ENCODE measurements around the gene ESYT3. TPM values are rescaled to one million over a fixed set of nuclear protein-coding genes. Genes with fewer than 3 reads are reported as not detected.
"Not testable (repeated sequence)": the region's sequence is repeated elsewhere in the genome, so short reads cannot be mapped to it uniquely, and the experiment has no call there.

Gene ESYT3
- total RNA-seq, 1 donor from 2014 or later = 2.2 TPM

DNA sequence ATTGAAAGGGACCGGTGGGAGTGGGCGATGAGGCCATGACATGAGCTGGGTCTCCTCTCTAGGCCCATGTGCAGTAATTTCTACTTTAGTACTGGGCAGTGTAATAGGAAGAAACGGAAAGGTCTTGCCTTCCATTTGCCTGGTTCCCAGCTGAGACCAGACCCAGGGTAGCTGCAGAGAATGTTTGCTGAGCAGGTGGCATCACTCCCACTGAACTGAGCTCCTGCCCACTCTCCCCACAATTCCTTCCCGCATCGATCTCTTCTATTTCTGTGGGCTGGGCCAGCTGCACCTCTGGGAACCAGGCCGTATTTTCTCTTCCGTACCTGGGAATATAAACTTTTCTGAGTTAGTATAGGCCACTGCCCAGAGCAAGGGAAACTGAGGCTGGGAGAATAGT, 15.8 kb downstream of the ESYT3 start:
- DNase-seq (ENCODE audit: low read depth) = no peak
- H3K4me3 ChIP-seq (ENCODE audit: low read depth, low read length) = no peak overlapping the region
- TF ChIP-seq, protein P1, sequence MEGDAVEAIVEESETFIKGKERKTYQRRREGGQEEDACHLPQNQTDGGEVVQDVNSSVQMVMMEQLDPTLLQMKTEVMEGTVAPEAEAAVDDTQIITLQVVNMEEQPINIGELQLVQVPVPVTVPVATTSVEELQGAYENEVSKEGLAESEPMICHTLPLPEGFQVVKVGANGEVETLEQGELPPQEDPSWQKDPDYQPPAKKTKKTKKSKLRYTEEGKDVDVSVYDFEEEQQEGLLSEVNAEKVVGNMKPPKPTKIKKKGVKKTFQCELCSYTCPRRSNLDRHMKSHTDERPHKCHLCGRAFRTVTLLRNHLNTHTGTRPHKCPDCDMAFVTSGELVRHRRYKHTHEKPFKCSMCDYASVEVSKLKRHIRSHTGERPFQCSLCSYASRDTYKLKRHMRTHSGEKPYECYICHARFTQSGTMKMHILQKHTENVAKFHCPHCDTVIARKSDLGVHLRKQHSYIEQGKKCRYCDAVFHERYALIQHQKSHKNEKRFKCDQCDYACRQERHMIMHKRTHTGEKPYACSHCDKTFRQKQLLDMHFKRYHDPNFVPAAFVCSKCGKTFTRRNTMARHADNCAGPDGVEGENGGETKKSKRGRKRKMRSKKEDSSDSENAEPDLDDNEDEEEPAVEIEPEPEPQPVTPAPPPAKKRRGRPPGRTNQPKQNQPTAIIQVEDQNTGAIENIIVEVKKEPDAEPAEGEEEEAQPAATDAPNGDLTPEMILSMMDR (conservative IDR thresholded peaks at IDR 0.05; ENCODE audit: low read depth, low read length) = no peak

DNA sequence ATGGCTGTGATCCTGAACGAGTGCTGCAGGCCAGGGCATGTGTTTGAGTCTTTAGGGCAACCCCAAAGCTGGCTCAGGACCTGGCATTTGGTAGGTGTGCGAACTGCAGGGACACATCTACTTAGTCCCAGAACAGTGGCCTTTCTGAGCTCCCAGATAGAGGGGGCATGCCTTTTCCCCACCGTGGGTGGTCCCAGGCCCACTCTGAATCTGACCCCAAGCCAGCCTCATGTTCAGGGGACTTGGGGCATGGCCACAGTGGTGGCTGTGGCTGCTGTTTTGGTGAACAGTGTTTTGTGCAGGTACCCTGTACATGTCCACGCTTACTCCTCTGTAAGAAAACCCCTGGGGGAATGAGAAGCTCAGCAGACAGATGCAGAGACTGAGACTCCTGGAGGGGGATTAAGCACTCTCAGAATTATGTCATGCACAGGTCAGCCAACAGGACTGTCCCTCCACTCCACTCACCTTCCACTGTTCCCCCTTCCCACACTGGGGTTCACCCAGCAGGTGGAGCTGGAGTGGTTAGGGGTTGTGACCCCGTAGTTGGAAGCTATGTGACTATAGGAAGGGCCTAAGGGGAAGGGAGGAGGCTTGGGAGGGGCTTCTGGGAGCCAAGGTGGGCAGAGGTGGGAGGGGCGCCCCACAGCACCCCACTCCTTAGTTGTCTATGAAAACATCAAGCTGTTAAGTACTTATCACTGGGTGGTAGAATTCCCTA, 16.4 kb downstream of the ESYT3 start:
- DNase-seq (ENCODE audit: low read depth) = no peak
- TF ChIP-seq, protein P1 (conservative IDR thresholded peaks at IDR 0.05; ENCODE audit: low read depth, low read length) = no peak

DNA sequence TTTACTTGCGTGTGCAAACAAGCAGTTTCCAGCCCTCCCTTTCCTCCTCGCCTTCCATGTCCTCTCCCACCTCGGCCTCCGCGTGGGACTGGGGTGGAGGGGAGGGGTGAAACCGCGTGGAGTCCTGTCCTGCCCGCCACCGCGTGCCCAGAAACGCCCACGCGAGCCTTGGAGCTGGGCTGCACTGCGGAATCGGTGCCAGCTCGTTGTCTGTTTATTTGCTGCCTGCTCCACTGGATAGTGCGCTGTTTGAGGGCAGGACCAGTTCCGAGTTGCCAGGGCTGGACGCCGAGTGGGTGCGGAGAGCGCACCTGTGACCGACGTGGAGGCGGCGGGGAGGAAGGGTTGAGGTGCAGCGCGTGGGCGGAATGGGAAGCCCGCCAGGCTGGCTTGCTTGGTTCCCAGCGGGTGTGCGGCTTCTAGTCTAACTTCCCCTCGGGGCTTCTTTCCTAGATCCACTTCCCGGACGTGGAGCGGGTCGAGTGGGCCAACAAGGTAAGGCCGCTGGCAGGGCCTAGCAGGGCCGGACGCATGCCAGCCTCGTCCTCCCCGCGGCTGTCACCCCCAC, 17.3 kb downstream of the ESYT3 start:
- TF ChIP-seq, protein P1 (conservative IDR thresholded peaks at IDR 0.05; ENCODE audit: low read depth, low read length) = no peak
- DNase-seq (ENCODE audit: low read depth) = no peak
- no peak overlapping the region for H3K4me3 ChIP-seq (ENCODE audit: low read depth, low read length)

More for the DNA sequence above, 16.4 kb downstream of the ESYT3 start:
- no peak overlapping the region for H3K4me3 ChIP-seq (ENCODE audit: low read depth, low read length)

DNA sequence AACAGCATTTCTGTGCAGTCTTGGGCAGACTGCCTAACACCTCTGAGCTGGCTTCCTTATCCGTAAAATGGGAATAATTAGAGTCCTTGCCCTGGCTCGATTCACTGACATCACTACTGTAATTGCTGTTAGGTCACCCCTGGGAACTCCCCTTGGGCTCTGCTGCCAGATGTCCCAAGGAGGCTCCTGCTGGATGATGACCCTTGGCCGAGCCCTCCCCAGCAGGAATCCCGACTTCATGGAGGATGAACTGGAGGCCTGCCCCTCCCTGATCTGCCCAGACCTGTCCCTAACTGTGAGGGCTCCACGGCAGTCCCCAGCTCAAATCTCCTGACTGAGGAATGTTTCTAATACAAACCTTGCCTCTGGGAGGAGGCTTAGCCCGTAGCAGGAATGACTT, 18.0 kb downstream of the ESYT3 start:
- TF ChIP-seq, protein P1 (conservative IDR thresholded peaks at IDR 0.05; ENCODE audit: low read depth, low read length) = no peak
- no peak for DNase-seq (ENCODE audit: low read depth)
- H3K4me3 ChIP-seq (ENCODE audit: low read depth, low read length) = no peak overlapping the region

DNA sequence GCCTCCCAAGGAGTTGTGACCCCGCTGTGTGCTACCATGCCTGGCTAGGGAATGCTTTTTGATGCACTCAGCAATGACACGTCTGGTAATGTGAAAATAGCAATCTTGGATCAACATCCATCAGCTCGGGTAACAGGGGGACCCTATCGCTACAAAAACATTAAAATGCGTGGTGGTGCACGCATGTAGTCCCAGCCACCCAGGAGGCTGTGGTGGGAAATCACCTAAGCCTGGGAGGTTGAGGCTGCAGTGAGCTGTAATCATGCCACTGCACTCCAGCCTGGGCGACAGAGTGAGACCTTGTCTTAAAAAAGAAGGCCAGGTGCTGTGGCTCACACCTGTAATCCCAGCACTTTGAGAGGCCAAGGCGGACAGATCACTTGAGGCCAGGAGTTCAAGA, 19.5 kb downstream of the ESYT3 start:
- not testable (repeated sequence) for DNase-seq (ENCODE audit: low read depth); H3K4me3 ChIP-seq (ENCODE audit: low read depth, low read length)

DNA sequence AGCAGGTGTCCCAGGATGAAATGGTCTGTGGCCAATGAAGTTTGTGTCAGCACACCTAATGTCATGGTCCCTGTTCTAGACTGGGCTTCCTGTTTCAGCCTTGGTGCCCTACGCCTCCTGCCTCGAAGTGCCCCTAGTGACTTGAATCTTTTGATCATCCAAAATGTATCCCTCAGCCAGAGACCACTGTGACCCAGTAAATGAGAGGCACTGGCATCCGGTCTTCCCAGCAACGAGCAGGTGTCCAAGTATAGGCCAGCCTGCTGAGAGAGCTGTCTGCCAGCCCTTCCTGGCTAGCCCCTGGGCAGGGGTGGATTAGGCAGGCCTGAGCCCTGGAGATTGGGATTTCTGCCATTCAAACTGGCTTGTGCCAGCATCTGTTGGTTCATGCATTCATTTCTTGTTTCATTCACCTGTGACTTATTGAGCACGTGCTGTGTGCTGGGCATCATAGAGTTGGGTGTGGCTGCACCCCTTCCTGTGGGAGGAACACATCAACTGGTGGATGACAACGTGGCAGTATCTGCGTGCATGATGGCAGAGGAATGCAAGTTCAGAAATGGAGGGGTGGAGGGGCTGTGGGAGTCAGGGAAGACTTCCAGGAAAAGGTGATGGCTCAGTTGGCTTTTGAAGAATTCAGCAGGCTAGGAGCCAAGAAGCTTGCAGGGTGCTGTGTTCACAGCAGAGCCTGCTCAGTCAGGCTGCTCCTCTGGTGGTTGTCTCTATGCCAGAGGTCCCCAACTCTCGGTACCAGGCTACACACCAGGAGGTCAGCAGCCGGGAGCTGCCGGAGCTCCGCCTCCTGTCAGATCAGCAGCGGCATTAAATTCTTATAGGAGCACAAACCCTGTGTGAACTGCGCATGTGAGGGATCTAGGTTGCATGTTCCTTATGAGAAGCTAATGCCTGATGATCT, 21.6 kb downstream of the ESYT3 start:
- H3K4me3 ChIP-seq (ENCODE audit: low read depth, low read length) = no peak overlapping the region
- no peak for DNase-seq (ENCODE audit: low read depth)
- TF ChIP-seq, protein P1 (conservative IDR thresholded peaks at IDR 0.05; ENCODE audit: low read depth, low read length) = no peak
